GM18517 (cell line): Measurements from ENCODE around the gene TOLLIP.
A peak's percentile ranks its signal among the peaks of the same experiment; 100 is the strongest.
"Not testable (repeated sequence)": the region's sequence is repeated elsewhere in the genome, so short reads cannot be mapped to it uniquely, and the experiment has no call there.

Experiments
- ATAC-seq: cut with Tn5 transposase; IDR thresholded peaks from one replicate; pipeline ENCODE4 v1.9.1; 2021; ENCODE audit warnings: mild to moderate bottlenecking, moderate library complexity; ENCODE audit not compliant: unreplicated experiment

Gene TOLLIP

DNA sequence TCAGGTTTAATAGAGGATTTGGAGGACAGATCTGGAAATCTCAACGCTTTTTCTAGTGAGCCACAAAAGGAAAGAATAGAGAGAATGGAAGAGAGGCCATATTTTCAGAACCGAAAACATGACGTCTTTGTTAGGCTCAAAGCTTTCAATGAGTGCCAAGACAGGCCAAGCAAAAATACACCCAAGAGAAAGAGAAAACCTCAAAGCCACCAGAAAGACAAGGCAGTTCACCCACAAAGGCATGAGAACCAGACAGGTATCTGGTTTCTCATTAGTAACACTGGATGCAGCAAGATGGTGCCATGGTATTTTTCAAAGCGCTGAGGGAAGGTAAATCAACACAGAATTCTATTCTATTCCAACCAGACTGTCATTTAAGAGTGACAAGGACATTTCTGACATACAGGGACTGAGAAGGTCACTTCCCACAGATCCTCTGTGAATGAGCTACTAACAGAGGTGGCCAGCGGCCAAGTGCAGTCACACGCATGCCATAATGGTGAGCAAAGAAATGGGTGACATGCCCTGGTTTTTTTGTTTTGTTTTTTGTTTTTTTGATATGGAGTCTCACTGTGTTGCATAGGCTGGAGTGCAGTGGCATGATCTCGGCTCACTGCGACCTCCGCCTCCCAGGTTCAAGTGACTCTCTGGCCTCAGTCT, 41.9 kb downstream of the TOLLIP start:
- no peak for ATAC-seq

DNA sequence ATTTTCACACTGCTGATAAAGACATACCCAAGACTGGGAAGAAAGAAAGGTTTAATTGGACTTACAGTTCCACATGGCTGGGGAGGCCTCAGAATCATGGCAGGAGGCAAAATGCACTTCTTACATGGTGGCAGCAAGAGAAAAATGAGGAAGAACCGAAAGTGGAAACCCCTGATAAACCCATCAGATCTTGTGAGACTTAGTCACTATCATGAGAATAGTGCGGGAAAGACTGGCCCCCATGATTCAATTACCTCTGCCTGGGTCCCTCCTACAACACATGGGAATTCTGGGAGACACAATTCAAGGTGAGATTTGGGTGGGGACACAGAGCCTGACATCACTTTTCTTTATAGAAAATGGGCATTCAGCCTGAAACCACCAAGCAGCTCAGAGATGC, 42.5 kb downstream of the TOLLIP start:
- ATAC-seq, result not testable (repeated sequence)

DNA sequence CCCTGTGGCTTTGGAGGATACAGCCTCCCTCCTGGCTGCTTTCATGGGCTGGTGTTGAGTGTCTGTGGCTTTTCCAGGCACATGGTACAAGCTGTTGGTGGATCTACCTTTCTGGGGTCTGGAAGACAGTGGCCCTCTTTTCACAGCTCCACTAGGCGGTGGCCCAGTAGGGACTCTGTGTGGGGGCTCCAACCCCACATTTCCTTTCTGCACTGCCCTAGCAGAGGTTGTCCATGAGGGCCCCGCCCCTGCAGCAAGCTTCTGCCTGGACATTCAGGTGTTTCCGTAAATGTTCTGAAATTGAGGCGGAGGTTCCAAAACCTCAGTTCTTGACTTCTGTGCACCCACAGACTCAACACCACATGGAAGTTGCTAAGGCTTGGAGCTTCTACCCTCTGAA, 44.0 kb downstream of the TOLLIP start:
- ATAC-seq, result not testable (repeated sequence)

DNA sequence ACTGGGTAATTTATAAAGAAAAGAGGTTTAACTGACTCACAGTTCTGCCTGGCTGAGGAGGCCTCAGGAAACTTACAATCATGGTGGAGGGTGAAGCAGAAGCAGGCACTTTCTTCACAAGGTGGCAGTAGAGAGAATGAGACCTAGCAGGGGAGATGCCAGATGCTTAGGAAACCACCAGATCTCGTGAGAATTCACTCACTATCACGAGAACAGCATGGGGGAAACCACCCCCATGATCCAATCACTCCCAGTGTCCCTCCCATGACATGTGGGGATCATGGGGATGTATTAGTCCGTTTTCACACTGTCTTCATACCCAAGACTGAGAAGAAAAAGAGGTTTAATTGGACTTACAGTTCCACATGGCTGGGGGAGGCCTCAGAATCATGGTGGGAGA, 45.0 kb downstream of the TOLLIP start:
- not testable (repeated sequence) for ATAC-seq

DNA sequence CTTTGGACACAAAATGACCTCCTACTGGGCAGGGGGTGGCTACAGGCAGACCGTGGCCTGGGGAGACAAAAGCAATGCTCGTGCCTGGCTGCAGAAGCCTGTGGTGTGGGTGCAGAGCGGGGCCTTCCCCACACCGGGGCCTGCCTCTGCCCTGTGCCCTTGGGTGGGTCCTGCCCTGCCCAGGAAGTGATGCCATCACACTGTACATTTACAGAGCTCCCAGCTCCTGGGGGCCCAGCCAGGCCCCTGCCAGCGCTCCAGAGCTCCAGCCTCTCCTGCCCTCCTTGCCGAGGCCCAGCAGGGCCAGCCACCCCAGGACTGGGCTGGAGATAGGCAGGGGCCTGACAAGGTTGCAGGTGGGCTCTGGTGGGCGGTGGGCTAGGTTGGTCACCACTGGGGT, 46.4 kb downstream of the TOLLIP start:
- ATAC-seq, result no peak

DNA sequence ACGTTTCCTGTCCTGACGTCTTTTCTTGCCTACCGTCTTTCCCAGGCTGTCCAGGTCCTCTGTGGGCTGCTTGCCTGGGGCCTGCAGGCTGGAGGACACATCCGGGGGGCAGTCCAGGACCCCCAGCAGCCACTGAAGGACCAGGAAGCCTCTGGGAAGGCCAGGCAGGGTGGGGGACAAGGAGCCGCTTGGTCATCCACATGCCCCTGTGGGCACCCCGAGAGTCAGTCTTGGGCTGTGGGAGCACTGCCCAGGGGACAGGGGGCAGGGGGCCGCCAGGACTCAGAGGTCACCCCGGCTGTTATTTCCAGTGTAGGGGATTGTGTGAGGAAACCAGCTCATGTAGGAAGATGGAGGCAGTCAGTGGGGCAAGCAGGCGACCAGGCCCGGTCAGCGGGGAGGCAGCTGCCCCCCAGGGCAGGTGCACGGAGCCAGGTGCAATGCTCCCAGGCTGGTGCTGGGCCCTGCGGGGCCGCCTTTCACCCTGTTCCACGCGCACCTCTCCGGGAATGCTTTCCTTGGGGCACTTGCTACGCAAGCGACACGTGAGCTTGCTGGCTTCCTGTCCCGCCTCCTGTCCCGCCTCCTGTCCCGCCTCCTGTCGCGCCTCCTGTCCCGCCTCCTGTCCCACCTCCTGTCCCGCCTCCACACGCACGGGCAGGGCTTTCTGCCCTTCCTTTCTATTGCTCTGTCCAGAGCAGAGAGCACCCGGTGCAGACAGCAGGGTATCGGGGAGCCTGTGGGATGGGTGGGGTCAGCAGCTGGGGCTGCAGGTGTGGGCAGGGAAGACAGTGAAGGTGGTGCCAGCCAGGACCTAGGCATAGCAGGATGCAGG, 47.0 kb downstream of the TOLLIP start:
- peak; percentile 61 for ATAC-seq

DNA sequence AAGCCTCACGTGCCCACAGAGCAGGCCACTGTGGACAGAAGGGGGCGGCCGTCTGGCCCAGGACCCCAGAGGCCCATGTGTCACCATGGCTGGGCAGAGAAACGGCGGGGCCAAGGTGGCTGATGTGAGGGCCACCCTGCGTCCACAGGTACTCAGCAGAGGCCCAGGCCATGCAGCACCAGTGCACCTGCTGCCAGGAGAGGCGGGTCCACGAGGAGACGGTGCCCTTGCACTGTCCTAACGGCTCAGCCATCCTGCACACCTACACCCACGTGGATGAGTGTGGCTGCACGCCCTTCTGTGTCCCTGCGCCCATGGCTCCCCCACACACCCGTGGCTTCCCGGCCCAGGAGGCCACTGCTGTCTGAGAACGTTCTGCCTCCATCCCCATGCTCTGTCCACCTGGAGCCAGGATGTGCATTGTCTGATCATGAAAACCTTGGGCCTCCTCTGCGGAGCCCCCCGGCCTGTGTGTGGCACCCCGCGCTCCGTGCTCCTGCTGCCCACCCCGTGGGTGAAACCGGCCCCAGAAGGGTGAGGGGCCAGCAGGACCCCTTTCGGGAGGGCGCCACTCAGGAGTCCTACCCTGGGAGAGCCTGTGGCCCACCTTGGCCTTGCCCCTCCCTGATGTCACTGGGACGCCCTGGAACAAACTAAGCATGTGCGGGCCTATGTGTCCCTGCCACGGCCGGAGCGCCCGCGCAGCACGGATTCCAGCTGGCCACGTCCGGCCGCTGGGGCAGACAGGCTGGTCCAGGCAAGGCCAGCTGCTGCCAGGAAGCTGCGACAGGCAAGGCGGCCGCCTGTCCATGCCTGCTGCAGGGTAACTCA, 48.0 kb downstream of the TOLLIP start:
- no peak for ATAC-seq

DNA sequence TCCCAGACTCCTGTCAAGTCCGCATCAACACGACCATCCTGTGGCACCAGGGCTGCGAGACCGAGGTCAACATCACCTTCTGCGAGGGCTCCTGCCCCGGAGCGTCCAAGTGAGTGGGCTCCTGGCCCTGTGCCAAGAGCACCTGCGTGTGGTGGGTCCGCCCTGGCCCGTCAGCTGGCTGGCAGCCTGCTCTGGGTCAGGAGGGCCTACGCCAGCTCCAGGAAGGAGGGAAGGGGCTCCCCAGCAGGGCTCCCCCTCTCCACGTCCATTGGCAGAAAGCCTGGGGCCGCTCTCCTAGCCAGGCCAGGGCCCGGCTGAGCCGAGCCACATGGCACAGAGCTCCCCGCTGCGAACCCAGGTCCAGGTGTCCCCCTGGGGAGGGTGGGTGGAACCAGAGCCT, 48.8 kb downstream of the TOLLIP start:
- ATAC-seq, result no peak

DNA sequence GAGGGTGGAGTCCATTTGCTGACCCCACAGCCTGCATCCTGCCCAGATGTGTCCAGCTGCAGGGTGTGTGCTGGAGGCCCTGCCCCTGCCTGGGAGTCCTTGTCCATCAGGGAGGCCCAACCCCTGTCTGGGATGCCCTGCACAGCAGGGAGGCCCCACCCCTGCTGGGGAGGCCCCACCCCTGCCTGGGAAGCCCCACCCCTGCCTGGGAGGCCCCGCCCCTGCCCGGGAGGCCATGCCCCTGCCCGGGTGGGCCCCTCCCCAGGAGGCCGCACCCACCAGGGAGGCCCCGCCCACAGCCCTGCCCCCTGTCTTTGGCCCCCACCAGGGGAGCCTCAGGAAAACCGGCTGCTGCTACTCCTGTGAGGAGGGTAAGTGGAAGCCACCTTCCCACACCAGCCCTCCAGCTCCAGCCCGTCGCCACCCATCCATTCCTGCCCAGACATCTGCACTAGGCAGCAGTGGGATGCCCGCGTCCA, 49.4 kb downstream of the TOLLIP start:
- ATAC-seq, result no peak

DNA sequence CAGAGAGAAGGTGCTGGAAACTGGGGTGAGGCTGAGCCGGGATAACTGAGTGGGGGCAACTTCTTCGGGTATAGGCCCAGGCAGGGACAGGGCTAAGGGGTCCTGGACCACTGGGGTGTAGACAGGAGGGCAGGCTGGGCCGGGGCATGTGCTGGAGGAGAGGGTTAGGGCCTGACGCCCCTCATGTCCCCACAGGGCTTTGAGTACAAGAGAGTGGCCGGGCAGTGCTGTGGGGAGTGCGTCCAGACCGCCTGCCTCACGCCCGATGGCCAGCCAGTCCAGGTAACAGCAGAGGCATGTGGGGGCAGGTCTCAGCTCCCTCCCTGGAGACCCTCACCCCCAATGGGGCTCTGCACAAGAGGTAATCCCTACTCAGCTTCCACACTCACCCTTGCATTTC, 49.9 kb downstream of the TOLLIP start:
- no peak for ATAC-seq

DNA sequence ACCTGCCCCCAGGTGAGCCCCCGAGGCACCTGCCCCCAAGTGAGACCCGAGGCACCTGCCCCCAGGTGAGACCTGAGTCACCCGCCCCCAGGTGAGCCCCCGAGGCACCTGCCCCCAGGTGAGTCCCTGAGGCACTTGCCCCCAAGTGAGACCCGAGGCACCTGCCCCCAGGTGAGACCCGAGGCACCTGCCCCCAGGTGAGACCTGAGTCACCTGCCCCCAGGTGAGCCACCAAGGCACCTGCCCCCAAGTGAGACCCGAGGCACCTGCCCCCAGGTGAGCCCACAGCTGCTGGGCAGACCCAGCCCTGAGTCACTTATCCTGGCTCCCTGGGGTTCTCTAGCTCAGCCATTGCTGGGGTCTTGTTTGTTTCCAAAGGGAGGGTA, 50.4 kb downstream of the TOLLIP start:
- ATAC-seq, result no peak

DNA sequence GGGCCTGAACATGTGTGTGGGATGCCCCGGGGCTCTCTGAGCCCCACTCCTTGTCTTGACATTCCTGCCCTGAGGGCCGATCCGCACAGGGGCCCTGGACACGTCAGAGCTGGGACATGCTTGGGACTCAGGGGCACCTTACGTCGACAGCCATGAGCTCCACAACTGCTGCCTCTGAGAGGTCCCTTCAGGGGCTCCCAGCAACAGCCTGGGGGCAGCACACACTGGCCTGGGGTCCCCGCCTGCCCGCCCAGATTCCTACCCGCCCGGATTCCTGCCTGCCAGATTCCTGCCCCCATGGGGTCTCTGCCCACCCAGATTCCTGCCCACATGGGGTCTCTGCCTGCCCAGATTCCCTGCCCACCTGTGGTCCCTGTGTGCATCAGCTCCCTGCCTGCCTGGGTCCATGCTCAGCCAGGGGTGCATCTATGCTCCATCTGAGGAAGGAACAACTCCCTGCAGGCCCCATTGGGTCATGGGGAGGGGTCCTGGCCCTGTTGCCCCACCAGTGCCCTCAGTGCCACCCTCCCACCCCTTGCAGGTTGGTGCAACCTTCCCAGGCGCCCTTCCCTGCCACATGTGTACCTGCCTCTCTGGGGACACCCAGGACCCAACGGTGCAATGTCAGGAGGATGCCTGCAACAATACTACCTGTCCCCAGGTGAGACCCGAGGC, 50.9 kb downstream of the TOLLIP start:
- no peak for ATAC-seq

DNA sequence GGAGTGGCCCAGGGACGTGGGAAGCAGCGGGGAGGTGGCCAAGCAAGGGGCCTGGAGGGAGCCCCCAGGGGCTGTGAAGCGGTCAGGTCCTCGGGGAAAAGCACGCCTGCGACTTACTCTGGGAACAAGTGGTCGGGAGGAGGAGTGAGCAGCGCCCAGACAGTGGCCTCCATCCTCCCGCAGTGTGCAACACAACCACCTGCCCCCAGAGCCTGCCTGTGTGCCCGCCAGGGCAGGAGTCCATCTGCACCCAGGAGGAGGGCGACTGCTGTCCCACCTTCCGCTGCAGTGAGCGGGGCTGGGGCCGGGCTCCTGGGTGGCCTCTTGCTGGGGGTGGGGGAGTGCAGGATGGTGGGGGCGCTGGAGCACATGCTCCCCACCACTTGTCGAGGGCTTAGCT, 51.5 kb downstream of the TOLLIP start:
- no peak for ATAC-seq

DNA sequence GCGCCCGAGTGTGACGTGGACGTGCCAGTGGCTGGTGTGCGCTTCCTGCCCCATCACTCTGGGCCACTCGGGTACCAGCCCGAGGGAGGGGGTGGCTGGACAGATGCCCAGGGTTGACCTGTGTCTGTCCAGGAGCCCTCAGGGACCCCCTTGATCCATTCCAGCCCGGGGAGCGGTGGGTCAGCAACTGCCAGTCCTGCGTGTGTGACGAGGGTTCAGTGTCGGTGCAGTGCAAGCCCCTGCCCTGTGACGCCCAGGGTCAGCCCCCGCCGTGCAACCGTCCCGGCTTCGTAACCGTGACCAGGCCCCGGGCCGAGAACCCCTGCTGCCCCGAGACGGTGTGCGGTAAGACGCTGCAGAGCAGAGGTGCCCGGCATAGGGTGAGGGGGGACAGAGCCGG, 52.1 kb downstream of the TOLLIP start:
- no peak for ATAC-seq

DNA sequence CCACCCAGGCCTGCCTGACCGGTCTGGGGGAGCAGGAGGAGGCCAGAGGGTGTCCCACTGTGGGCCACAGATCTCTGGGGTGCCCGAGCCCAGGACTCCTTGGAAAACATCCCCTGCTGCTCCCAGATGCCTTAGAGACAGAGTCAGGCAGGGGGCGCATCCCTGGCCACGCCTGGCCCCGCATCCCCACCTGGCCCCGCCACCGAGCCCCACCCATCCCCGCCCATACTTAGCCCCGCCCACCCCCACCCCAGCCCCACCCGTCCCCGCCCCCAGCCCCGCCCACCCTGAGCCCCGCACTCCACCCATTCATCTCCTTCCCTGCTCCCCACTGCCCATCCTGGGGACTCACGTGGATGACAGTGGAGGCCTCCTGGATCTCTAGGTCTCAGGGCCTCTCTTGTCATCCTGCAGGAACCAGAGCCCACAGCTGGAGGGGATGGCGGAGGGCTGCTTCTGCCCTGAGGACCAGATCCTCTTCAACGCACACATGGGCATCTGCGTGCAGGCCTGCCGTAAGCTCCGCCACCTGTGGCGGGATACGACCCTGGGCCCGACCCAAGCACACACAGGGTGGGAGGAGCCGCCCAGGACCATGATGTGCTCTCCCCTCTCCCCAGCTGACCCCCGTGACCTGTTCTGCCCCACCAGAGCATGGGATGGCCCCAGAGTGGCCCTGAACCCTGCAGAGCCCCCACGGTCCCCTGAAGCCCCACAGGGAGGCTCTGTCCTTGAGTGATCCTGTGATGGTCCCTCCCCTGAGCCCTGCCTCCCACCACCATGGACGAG, 53.0 kb downstream of the TOLLIP start:
- ATAC-seq, result no peak

DNA sequence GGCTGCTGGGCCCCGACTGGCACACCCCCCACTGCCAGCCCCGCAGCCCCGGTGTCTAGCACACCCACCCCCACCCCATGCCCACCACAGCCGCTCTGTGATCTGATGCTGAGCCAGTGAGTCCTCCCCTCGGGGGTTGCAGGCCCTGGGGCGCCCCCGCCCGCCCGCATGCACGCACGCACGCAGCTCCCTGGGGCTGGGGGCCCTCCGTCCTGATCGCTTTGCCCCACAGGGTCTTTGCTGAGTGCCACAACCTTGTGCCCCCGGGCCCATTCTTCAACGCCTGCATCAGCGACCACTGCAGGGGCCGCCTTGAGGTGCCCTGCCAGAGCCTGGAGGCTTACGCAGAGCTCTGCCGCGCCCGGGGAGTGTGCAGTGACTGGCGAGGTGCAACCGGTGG, 54.3 kb downstream of the TOLLIP start:
- ATAC-seq, result no peak

DNA sequence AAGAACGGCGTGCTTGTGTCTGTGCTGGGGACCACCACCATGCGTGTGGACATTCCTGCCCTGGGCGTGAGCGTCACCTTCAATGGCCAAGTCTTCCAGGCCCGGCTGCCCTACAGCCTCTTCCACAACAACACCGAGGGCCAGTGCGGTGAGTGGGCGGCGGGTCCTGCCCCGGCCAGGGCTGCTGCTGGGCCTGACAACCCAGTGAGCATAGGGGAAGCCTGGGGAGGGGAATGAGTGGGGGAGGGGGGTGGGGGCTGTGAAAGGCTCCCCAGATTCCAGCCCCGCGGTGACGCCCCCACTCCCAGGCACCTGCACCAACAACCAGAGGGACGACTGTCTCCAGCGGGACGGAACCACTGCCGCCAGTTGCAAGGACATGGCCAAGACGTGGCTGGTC, 54.7 kb downstream of the TOLLIP start:
- no peak for ATAC-seq

DNA sequence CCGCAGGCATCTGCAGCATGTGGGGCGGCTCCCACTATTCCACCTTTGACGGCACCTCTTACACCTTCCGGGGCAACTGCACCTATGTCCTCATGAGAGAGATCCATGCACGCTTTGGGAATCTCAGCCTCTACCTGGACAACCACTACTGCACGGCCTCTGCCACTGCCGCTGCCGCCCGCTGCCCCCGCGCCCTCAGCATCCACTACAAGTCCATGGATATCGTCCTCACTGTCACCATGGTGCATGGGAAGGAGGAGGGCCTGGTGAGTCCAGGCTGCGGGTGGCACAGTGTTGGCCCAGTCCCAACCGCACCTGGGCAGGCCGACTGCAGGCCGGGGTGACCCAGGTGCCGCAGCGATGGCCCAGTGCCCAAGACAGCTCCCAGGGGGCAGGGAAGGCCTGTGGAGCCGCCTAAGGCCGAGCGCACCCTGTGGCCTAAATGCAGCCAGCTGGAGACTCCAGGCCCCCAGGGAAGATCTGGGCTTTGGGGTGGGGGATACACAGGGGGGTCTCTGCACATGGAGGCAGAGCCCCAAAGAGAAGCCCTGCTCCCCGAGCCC, 55.3 kb downstream of the TOLLIP start:
- no peak for ATAC-seq

DNA sequence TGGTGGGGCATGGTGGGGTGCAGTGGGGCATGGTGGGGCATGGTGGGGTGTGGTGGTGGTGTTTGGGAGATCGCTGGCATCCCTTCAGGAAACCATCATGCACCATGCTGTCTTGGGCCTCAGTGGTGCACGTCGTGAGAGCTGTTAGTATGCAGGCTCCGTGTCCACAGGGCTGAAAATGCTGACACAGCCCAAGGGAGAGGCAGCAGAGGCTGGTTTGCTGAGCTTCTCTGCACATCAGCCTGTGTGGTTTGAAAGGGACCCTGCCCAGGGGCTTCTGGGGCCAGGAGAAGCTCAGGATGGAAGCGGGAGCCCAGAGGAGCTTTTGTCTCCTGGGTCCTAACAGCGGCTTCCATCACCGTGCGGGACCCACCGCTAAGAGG, 56.3 kb downstream of the TOLLIP start:
- ATAC-seq, result no peak
